K562 (cell line): ENCODE measurements around the gene PITRM1. TPM values are rescaled to one million over a fixed set of nuclear protein-coding genes. Genes with fewer than 3 reads are reported as not detected.
A peak's percentile ranks its signal among the peaks of the same experiment; 100 is the strongest.

Source experiments
- C11orf30 ChIP-seq: fragments of 450-650 bp; IDR thresholded peaks from 2 replicates; pipeline ENCODE4 v1.6.1; 2016; ENCODE audit warnings: low read depth, mild to moderate bottlenecking
- MAFF ChIP-seq: IDR thresholded peaks from 2 replicates; pipeline ENCODE4 v1.6.1; 2012; ENCODE audit warnings: low read length, improper control_type of control experiment
- MAFK ChIP-seq: IDR thresholded peaks from 2 replicates; pipeline ENCODE4 v1.6.1; 2011; ENCODE audit warnings: low read length, improper control_type of control experiment
- RAD21 ChIP-seq, 2 experiments: fragments of 250-450 bp in 1 of 2; fragments of 450-650 bp in 1 of 2; sonication (Bioruptor Pico) in 1 of 2; formaldehyde crosslinking in 1 of 2; IDR thresholded peaks in 1 of 2; conservative IDR thresholded peaks in 1 of 2; 2 replicates each; pipeline versions ENCODE4 v1.4.0 to v1.8.0; 2020 to 2022; ENCODE audit warnings: mild to moderate bottlenecking in 2 of 2, moderate library complexity in 1 of 2
- SMC3 ChIP-seq: conservative IDR thresholded peaks from 2 replicates; pipeline ENCODE4 v1.6.1; 2011; ENCODE audit warnings: low read depth, low read length, improper control_type of control experiment; ENCODE audit not compliant: insufficient read depth
- SP2 ChIP-seq: IDR thresholded peaks from 2 replicates; pipeline ENCODE4 v1.6.1; 2011; ENCODE audit warnings: mild to moderate bottlenecking, low read depth, low read length, moderate library complexity; ENCODE audit not compliant: poor library complexity, severe bottlenecking; ENCODE audit errors: extremely low read depth
- SPI1 ChIP-seq: IDR thresholded peaks from 2 replicates; pipeline ENCODE4 v1.6.1; 2011; ENCODE audit warnings: low read depth, low read length, control low read depth, borderline replicate concordance
- SUPT5H ChIP-seq: fragments of 450-650 bp; IDR thresholded peaks from 2 replicates; pipeline ENCODE4 v1.6.1; 2016
- polyA plus RNA-seq, 8 experiments: library from polyadenylated mRNA; depleted of rRNA in 4 of 8; stranded (reverse) in 5 of 8; unstranded in 3 of 8; fragments of >200 nt; fragmentation: Nextera tagmentation in 2 of 8; fragmentation: Illumina TruSeq in 1 of 8; extraction: Ambion mirVana in 2 of 8; extraction: Trizol in 1 of 8; gene quantifications; 2 replicates each; pipeline versions ENCODE4 v1.2.1 to v1.2.3, GENCODE V29; 2011 to 2014; ENCODE audit warnings: inconsistent platforms in 1 of 8, missing spikeins in 1 of 8
- total RNA-seq, 7 experiments: library from RNA; depleted of rRNA in 6 of 7; stranded (reverse); fragments of >200 nt in 6 of 7; fragmentation: Illumina TruSeq in 2 of 7; extraction: Trizol in 2 of 7; gene quantifications; 2 replicates each; pipeline versions ENCODE4 v1.2.1 to v1.2.3, GENCODE V29; 2011 to 2021; ENCODE audit warnings: low replicate concordance in 1 of 7
- TF ChIP-seq, protein P1 (sequence below), 3 experiments: IDR thresholded peaks in 2 of 3; conservative IDR thresholded peaks in 1 of 3; 2 replicates each; pipeline ENCODE4 v1.5.1; 2011 to 2012; ENCODE audit warnings: low read length in 3 of 3, mild to moderate bottlenecking in 3 of 3, control low read depth in 2 of 3, improper control_type of control experiment in 1 of 3, inconsistent platforms in 1 of 3, low read depth in 1 of 3, mixed read lengths in 1 of 3, moderate library complexity in 1 of 3; ENCODE audit not compliant: insufficient read depth in 2 of 3

PITRM1 gene
- total and polyA plus RNA-seq, 9 of the 15 experiments (the other 6 are each of a cell fraction or from before 2014, with no cell fraction given) = 21.1 to 70.4 (median 39.7) TPM

DNA sequence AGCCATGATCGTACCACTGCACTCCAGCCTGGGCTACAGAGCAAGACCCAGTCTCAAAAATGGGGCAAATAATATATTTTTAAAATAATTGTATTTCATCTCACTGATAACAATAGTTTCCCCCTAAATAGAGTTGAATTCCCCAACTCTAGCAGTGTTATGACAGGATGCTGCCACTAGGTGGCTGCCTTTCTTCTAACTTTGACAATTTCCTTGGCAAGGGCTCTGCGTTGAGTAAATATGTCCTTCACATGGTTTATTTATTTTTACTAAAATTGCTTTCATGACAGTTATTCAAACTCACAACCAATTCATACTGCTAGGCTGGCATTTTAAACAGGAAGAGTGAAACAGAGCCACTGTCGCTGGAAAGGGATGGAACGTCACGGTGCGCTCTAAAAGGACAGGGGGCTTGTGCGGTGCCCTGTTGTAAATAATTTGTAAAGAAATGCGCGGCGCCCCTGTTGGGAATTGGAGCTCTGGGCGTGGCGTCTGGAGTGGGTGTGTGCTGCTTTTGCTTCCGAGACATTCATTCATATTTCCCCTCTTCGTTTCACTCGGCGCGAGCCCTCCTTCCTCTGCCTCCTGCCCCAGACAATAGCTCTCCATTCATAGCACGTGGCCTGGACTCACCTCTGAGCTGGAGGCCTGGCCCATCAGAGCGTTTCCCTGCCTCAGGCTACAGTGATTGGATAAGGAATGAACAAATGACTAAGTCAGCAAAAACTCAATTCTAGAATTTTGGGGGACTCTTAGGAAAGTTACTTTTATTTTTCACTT is 20.5 kb upstream of the PITRM1 start (continued):
- 0 out of 2 replicates have a peak, but pooled peaks have one; percentile 33 for TF ChIP-seq SMC3
- peak; percentile 47; the same call in 1 of the 2 replicates for TF ChIP-seq MAFF
- TF ChIP-seq RAD21 (CRISPR knock-in tag; conservative IDR thresholded peaks at IDR 0.05 in 1 of 2, IDR thresholded peaks at IDR 0.05 in 1 of 2) = peak; percentile 17 to 56; a peak in 2 of 4 replicates
- TF ChIP-seq, protein P1, sequence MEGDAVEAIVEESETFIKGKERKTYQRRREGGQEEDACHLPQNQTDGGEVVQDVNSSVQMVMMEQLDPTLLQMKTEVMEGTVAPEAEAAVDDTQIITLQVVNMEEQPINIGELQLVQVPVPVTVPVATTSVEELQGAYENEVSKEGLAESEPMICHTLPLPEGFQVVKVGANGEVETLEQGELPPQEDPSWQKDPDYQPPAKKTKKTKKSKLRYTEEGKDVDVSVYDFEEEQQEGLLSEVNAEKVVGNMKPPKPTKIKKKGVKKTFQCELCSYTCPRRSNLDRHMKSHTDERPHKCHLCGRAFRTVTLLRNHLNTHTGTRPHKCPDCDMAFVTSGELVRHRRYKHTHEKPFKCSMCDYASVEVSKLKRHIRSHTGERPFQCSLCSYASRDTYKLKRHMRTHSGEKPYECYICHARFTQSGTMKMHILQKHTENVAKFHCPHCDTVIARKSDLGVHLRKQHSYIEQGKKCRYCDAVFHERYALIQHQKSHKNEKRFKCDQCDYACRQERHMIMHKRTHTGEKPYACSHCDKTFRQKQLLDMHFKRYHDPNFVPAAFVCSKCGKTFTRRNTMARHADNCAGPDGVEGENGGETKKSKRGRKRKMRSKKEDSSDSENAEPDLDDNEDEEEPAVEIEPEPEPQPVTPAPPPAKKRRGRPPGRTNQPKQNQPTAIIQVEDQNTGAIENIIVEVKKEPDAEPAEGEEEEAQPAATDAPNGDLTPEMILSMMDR (IDR thresholded peaks at IDR 0.05 in 2 of 3, conservative IDR thresholded peaks at IDR 0.05 in 1 of 3; ENCODE audit: insufficient read depth in 2 of 3, low read depth in 1 of 3, low read length in 3 of 3) = peak; percentile 62 to 85 (median 85)
- TF ChIP-seq SUPT5H = no peak
- peak; percentile 59; the same call in 1 of the 2 replicates for TF ChIP-seq MAFK
- peak; percentile 56 for TF ChIP-seq C11orf30
- TF ChIP-seq SP2 = no peak
- no peak for TF ChIP-seq SPI1
